ENCODE measurements around the gene TECR.

GRCh38 chr19:14536926-14537692, 7.7 kb downstream of the TECR start:
- TF ChIP-seq CTCF (IDR thresholded peaks at IDR 0.05; ENCODE audit: low read depth, low read length) (no peak), POLR2A (IDR thresholded peaks at IDR 0.05; ENCODE audit: extremely low read depth, insufficient read length) (no peak), MAX (IDR thresholded peaks at IDR 0.05; ENCODE audit: low read depth, low read length) (no peak), MYC (IDR thresholded peaks at IDR 0.05; ENCODE audit: low read depth, low read length) (no peak)
